Stimulated activated CD4-positive, alpha-beta T cell treated with anti-CD3 and anti-CD28 coated beads, Interleukin-2, amount 100 ng/mL, for 24 hours (primary cell): ENCODE data around the gene SERPINA5.

Source experiments
- DNase-seq, 2 donors: peaks; one replicate each; pipeline ENCODE4 v3.0.0-alpha.2; 2020

Gene SERPINA5

GRCh38 chr14:94550041-94550440, 31.2 kb upstream of the SERPINA5 start:
- no peak for DNase-seq

- no peak for DNase-seq
Observed at GRCh38 chr14:94555991-94556390, 25.2 kb upstream of the SERPINA5 start.

GRCh38 chr14:94557327-94557726, 23.9 kb upstream of the SERPINA5 start:
- no peak for DNase-seq

- DNase-seq: no peak
Observed at GRCh38 chr14:94558842-94559241, 22.4 kb upstream of the SERPINA5 start.

GRCh38 chr14:94559638-94560290, 21.5 kb upstream of the SERPINA5 start:
- no peak for DNase-seq

- DNase-seq: no peak
Observed at GRCh38 chr14:94560291-94560665, 20.9 kb upstream of the SERPINA5 start.

GRCh38 chr14:94560751-94561655, 20.2 kb upstream of the SERPINA5 start, which contains the start of gene SERPINA4:
Gene SERPINA4, plus strand, starts transcription at chr14:94561442. Its CDS starts 2,041 bp downstream, at chr14:94563483.
- no peak for DNase-seq

GRCh38 chr14:94561656-94562010, 19.6 kb upstream of the SERPINA5 start:
- no peak for DNase-seq

GRCh38 chr14:94562022-94562421, 19.2 kb upstream of the SERPINA5 start:
- DNase-seq: no peak

GRCh38 chr14:94562941-94563883, 18.0 kb upstream of the SERPINA5 start:
- DNase-seq: no peak

GRCh38 chr14:94564381-94564780, 16.8 kb upstream of the SERPINA5 start:
- DNase-seq: no peak

- DNase-seq: no peak
Observed at GRCh38 chr14:94568186-94568585, 13.0 kb upstream of the SERPINA5 start.

GRCh38 chr14:94569381-94570001, 11.7 kb upstream of the SERPINA5 start:
- DNase-seq: no peak

GRCh38 chr14:94570002-94570400, 11.2 kb upstream of the SERPINA5 start:
- no peak for DNase-seq

- DNase-seq: no peak
Observed at GRCh38 chr14:94570440-94570839, 10.8 kb upstream of the SERPINA5 start.

- no peak for DNase-seq
Observed at GRCh38 chr14:94571395-94571794, 9.8 kb upstream of the SERPINA5 start.

- DNase-seq: no peak
Observed at GRCh38 chr14:94571950-94572349, 9.3 kb upstream of the SERPINA5 start.

- no peak for DNase-seq
Observed at GRCh38 chr14:94572637-94573303, 8.5 kb upstream of the SERPINA5 start.

GRCh38 chr14:94573475-94574277, 7.5 kb upstream of the SERPINA5 start:
- no peak for DNase-seq

GRCh38 chr14:94574336-94574735, 6.9 kb upstream of the SERPINA5 start:
- DNase-seq: no peak
